Activated CD4-positive, alpha-beta T cell treated with anti-CD3 and anti-CD28 coated beads, Interleukin-2, amount 50 U/mL, for 24 hours (primary cell): ENCODE measurements around the gene CLIP1.
A peak's percentile ranks its signal among the peaks of the same experiment; 100 is the strongest.

Source experiments
- DNase-seq, 2 donors: peaks; one replicate each; pipeline ENCODE4 v3.0.0-alpha.2; 2020; ENCODE audit warnings: low read depth in 1 of 2, low spot score in 1 of 2

The CLIP1 gene

GRCh38 chr12:122318607-122319605 lies 103.6 kb downstream of the CLIP1 start:
- no peak for DNase-seq

GRCh38 chr12:122312926-122313325 lies 109.5 kb downstream of the CLIP1 start:
- DNase-seq = no peak

GRCh38 chr12:122311696-122312095 lies 110.8 kb downstream of the CLIP1 start:
- DNase-seq = no peak

GRCh38 chr12:122310626-122311333 lies 111.7 kb downstream of the CLIP1 start:
- DNase-seq = no peak

- DNase-seq = no peak
Measured at GRCh38 chr12:122309564-122310121, 112.8 kb downstream of the CLIP1 start.

GRCh38 chr12:122308811-122309210 lies 113.7 kb downstream of the CLIP1 start:
- DNase-seq = no peak

GRCh38 chr12:122306407-122306806 lies 116.1 kb downstream of the CLIP1 start:
- DNase-seq = no peak

- no peak for DNase-seq
Measured at GRCh38 chr12:122304924-122305323, 117.5 kb downstream of the CLIP1 start.

GRCh38 chr12:122303068-122303467 lies 119.4 kb downstream of the CLIP1 start:
- DNase-seq = no peak

GRCh38 chr12:122298071-122298748 lies 124.3 kb downstream of the CLIP1 start:
- DNase-seq = no peak

- DNase-seq = no peak
Measured at GRCh38 chr12:122297494-122297893, 125.0 kb downstream of the CLIP1 start.

- no peak for DNase-seq
Measured at GRCh38 chr12:122295877-122296276, 126.6 kb downstream of the CLIP1 start.

GRCh38 chr12:122293081-122293480 lies 129.4 kb downstream of the CLIP1 start:
- DNase-seq = no peak

GRCh38 chr12:122291431-122291830 lies 131.0 kb downstream of the CLIP1 start:
- no peak for DNase-seq

GRCh38 chr12:122283680-122284079 lies 138.8 kb downstream of the CLIP1 start:
- no peak for DNase-seq

- no peak for DNase-seq
Measured at GRCh38 chr12:122282061-122282460, 140.4 kb downstream of the CLIP1 start.

- DNase-seq = no peak
Measured at GRCh38 chr12:122276242-122276641, 146.2 kb downstream of the CLIP1 start.

- DNase-seq = no peak
Measured at GRCh38 chr12:122275459-122275858, 147.0 kb downstream of the CLIP1 start.

- DNase-seq = peak; percentile 88 to 94
Measured at GRCh38 chr12:122266230-122266901, 156.1 kb downstream of the CLIP1 start, which contains the start of gene VPS33A. VPS33A (minus strand) TSS chr12:122266494; CDS start chr12:122266408, 86 bp downstream.

- peak in 1 of 2 donors; percentile 19 for DNase-seq
Measured at GRCh38 chr12:122265886-122266229, 156.6 kb downstream of the CLIP1 start.

GRCh38 chr12:122265476-122265875 lies 157.0 kb downstream of the CLIP1 start:
- DNase-seq = no peak
